KOPT-K1 (cell line): ENCODE results near the gene SLC6A18.

Experiments used
- H3K27ac ChIP-seq: fragments of 200-600 bp; sonication (generic); 2 replicates; pipeline ENCODE4 v1.5.1; 2016; ENCODE audit warnings: antibody characterized with exemption, mild to moderate bottlenecking, low read depth, low read length; ENCODE audit not compliant: poor library complexity, severe bottlenecking
- H3K36me3 ChIP-seq: fragments of 200-600 bp; sonication (generic); 2 replicates; pipeline ENCODE4 v1.5.1; 2017; ENCODE audit warnings: antibody characterized with exemption, mild to moderate bottlenecking, low read length, moderate library complexity; ENCODE audit not compliant: insufficient read depth
- H3K9me3 ChIP-seq: fragments of 200-600 bp; sonication (generic); 2 replicates; pipeline ENCODE4 v1.5.1; 2017; ENCODE audit warnings: antibody characterized with exemption, low read length, mild to moderate bottlenecking; ENCODE audit not compliant: insufficient read depth, poor library complexity, severe bottlenecking

SLC6A18 gene

GRCh38 chr5:1293416-1294205 lies 68.4 kb downstream of the SLC6A18 start:
- Histone ChIP-seq H3K27ac (no peak overlapping the region), H3K9me3 (peaks cover 4% of the 10 kb centered on the region), H3K36me3 (no peaks in the 10 kb centered on the region)

- Histone ChIP-seq H3K9me3 (no peaks in the 10 kb centered on the region), H3K36me3 (no peaks in the 10 kb centered on the region), H3K27ac (peak overlapping the region; percentile 9)
Measured at GRCh38 chr5:1294206-1294834, 69.1 kb downstream of the SLC6A18 start.

- H3K27ac ChIP-seq = peak within 1 kb of the TSS; percentile 9
- no peaks in the 10 kb centered on the region for H3K36me3 ChIP-seq
- H3K9me3 ChIP-seq = no peaks in the 10 kb centered on the region
Measured at GRCh38 chr5:1294835-1295649, 69.9 kb downstream of the SLC6A18 start, which contains the start of gene TERT. Gene TERT, minus strand, starts transcription at chr5:1295068. Its CDS starts 79 bp downstream, at chr5:1294989.

- no peaks in the 10 kb centered on the region for H3K9me3 ChIP-seq
- no peaks in the 10 kb centered on the region for H3K36me3 ChIP-seq
- no peak overlapping the region for H3K27ac ChIP-seq
Measured at GRCh38 chr5:1295650-1296037, 70.5 kb downstream of the SLC6A18 start.
